ENCODE measurements around the gene TREML4. TPM values are rescaled to one million over a fixed set of nuclear protein-coding genes. Genes with fewer than 3 reads are reported as not detected.

Gene TREML4, protein sequence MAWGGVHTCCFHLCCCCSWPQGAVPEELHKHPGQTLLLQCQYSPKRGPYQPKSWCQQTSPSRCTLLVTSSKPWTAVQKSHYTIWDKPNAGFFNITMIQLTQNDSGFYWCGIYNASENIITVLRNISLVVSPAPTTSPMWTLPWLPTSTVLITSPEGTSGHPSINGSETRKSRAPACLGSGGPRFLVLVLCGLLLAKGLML
- not detected for total RNA-seq

DNA sequence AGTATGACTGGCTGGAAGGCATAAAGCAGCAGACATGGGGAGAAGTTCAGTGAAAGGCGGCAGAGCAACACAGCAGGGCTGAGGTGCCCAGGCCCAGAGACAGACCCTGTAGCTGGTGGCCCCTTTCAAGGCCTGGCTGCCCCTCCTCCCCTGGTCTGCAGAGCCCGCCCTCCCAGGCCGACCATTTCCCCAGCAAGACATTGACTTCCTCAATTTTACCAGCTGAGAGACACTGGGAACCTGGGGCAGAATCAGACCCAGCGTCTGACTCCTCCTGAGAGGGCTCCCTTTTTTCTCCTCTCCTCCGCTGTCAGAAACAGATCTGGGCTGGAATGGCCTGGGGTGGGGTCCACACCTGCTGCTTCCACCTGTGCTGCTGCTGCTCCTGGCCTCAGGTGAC is at the start of gene TREML4:
TSS of gene TREML4 (plus strand) at position 254 of the 400 bp plus-strand sequence. CDS start at position 333, 79 bp downstream.
- no peak for DNase-seq (ENCODE audit: low spot score)
- H3K9me3 ChIP-seq: no peaks in the 10 kb centered on the region
- no peaks in the 10 kb centered on the region for H3K27me3 ChIP-seq
- H3K4me1 ChIP-seq: no peaks in the 10 kb centered on the region
- TF ChIP-seq, protein P1, sequence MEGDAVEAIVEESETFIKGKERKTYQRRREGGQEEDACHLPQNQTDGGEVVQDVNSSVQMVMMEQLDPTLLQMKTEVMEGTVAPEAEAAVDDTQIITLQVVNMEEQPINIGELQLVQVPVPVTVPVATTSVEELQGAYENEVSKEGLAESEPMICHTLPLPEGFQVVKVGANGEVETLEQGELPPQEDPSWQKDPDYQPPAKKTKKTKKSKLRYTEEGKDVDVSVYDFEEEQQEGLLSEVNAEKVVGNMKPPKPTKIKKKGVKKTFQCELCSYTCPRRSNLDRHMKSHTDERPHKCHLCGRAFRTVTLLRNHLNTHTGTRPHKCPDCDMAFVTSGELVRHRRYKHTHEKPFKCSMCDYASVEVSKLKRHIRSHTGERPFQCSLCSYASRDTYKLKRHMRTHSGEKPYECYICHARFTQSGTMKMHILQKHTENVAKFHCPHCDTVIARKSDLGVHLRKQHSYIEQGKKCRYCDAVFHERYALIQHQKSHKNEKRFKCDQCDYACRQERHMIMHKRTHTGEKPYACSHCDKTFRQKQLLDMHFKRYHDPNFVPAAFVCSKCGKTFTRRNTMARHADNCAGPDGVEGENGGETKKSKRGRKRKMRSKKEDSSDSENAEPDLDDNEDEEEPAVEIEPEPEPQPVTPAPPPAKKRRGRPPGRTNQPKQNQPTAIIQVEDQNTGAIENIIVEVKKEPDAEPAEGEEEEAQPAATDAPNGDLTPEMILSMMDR (IDR thresholded peaks at IDR 0.05): no peak
- no peak within 1 kb of the TSS for H3K27ac ChIP-seq
- no peaks in the 10 kb centered on the region for H3K36me3 ChIP-seq
- H3K4me3 ChIP-seq: no peak within 1 kb of the TSS

DNA sequence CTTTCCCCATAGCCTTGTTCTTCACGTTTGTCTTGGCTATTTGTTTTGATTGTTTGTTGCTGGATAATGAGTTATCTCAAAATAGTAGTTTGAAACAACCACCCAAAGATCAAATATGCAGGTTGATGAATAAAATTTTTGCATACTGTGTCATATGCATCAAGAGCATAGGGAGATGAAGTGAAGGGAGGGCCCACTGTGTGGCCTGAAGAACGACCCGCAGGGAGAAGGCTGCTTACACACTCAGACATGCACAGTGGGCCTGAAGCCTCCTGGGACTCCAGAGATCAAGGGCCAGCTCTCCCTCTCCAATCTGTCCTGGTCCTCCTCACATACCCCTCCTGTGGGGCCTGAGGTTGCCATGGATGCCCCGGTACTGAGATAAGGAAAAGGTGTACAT is 49.0 kb upstream of the TREML4 start:
- Histone ChIP-seq H3K27me3 (no peaks in the 10 kb centered on the region), H3K27ac (no peak overlapping the region)

DNA sequence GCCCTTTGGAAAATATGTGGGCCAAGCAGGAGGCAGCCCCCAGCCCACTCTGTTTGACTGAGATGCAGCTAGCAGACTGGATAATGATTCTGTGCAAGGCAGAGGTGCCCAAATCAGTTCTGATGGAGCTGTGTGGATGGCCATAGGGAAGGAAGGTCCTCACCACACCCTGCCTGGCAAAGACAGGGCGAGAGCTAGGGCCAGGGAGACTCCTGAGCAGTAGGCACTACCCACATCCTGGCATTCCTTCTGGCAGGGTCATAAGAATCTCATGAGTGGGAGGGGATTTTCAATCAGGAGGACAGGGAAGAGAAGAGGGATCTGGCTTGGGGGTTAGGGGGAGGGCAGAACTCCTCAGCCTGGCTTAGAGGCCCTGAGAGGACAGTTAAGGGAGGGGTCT is 46.6 kb upstream of the TREML4 start:
- no peak overlapping the region for H3K27ac ChIP-seq
- no peaks in the 10 kb centered on the region for H3K36me3 ChIP-seq
- TF ChIP-seq, protein P1 (IDR thresholded peaks at IDR 0.05): no peak
- H3K9me3 ChIP-seq: no peaks in the 10 kb centered on the region
- H3K4me1 ChIP-seq: no peaks in the 10 kb centered on the region
- no peak overlapping the region for H3K4me3 ChIP-seq
- H3K27me3 ChIP-seq: no peaks in the 10 kb centered on the region
- DNase-seq (ENCODE audit: low spot score): peak; percentile 43

More for the DNA sequence above, 49.0 kb upstream of the TREML4 start:
- TF ChIP-seq, protein P1 (IDR thresholded peaks at IDR 0.05): no peak
- Histone ChIP-seq H3K9me3 (no peaks in the 10 kb centered on the region), H3K36me3 (no peaks in the 10 kb centered on the region), H3K4me1 (no peaks in the 10 kb centered on the region), H3K4me3 (no peak overlapping the region)
- DNase-seq (ENCODE audit: low spot score): no peak

DNA sequence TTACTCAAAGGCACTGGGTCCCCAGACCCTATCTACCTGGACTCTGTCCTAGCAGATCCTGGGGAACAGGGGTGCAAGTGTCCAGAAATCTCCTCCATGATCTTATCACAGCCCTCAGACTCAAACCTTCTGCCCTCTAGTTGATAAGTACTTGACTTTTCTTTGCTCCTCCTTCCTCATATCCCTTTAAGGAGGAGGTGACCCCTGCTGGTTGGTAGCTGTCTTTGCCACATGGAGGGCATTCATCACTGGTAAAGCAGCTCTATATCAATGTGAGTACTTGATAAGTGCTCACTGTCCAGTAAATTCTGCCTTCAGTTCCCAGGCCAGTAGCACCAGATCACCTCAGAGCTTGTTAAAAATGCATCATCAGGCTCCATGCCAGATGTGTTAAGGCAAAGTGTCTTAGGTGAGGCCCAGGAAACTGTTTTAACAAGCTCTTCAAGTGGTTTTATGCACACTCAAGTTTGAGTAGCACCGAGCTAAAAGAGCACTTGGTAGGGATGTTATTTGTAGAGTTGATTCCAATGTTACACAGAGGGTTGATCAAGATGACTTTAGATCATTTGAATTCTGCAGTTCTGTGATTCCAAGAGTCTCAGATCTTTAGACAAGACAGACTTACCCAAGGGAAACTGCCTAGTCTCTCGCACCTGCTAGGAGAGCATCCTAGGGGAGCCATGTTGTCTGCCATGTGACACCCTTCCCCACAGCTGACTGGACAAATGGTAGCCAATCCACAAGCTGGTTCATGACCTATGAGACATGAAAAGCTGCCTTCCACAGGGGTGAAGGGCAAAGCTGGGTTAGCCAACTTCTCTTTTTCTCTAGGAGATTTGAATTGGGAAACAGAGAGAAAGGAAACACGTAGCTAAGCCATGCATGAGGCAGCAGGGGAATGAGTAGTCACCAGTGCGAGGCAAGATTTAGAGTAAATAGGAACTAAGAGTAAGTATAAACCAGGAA is 45.8 kb upstream of the TREML4 start:
- H3K27me3 ChIP-seq: no peaks in the 10 kb centered on the region
- H3K27ac ChIP-seq: no peak overlapping the region
- H3K9me3 ChIP-seq: no peaks in the 10 kb centered on the region
- DNase-seq (ENCODE audit: low spot score): peak; percentile 61
- TF ChIP-seq, protein P1 (IDR thresholded peaks at IDR 0.05): peak in 1 of 2 donors; percentile 42
- no peaks in the 10 kb centered on the region for H3K36me3 ChIP-seq
- H3K4me1 ChIP-seq: no peaks in the 10 kb centered on the region
- H3K4me3 ChIP-seq: no peak overlapping the region

DNA sequence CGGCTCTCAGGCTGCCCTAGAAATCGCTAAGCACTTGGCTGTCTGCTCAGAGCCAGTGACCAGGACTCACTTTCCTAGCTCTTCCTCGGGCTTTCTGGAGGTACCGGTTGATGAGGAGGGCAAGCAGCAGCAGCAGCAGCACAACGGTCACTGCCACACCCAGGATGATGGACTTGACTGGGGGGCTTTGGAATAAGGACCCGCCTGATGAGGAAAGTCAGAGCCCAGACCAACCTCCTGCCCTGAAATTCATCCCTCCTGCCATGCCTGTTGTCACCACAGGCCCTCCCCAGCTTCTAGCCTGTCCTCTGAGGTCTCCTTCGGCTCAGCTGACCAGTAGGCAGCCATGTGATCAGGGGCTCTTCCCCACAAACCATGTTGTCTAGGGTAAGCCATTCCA is 43.4 kb upstream of the TREML4 start:
- TF ChIP-seq, protein P1 (IDR thresholded peaks at IDR 0.05): no peak
- Histone ChIP-seq H3K9me3 (peaks cover 0 to 3% of the 10 kb centered on the region in 2 donors), H3K27ac (no peak overlapping the region), H3K4me1 (no peaks in the 10 kb centered on the region), H3K4me3 (no peak overlapping the region), H3K27me3 (no peaks in the 10 kb centered on the region), H3K36me3 (no peaks in the 10 kb centered on the region)
- DNase-seq (ENCODE audit: low spot score): peak; percentile 51

Measured in right atrium auricular region (tissue), 2 donors.